HK-2 (cell line): ENCODE data around the gene SGK1.
A peak's percentile ranks its signal among the peaks of the same experiment; 100 is the strongest.
"Not testable (repeated sequence)": the region's sequence is repeated elsewhere in the genome, so short reads cannot be mapped to it uniquely, and the experiment has no call there.

Experiments used
- DNase-seq: peaks from one replicate; pipeline ENCODE4 v3.0.0-alpha.2; 2018; ENCODE audit not compliant: unreplicated experiment

Gene SGK1

DNA sequence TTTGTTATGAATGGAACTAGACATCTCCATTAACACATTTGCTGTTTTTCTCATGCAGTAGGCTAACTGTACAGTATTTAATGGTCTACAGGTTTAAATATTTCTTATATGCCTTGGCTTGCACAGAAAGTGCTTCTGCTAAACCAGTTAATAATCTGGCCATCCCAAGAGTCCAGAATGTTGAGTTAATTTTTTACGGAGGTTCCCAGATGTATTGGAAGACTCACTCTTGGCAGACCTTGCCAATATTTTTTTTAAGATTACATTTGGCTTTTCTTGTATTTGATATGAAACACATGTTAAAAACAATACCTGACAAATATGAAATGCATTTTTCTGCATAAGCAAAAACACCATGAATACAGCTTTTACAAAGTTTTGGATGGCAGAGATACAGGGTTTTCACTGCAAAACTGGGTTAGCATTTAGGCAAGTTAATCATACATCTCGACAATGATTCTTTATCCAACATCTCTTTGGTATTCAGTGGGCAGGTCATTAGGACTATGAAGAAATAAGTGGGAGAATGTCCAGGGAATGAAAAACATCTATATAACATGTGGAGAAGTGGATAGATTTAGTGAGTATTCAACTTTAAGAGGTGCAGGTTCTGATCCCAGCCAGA is 94.0 kb downstream of the SGK1 start:
- no peak for DNase-seq

DNA sequence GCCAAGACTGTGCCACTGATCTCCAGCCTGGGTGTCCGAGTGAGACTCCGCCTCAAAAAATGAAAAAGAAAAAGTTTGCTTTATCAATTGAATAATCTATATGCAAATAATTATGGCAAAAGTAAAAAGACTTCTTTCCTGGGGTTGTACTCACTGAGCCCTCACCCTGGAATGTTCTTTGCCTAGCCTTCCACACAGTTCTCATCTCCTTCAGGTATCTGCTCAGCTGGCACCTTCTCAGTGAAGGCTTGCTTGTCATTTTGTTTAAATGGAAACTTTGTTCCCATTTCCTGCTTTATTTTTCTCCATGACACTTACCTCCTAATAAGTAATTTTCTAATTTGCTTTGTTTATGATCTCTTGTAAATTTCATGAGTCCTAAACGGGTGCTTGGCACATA is 96.7 kb downstream of the SGK1 start:
- no peak for DNase-seq

DNA sequence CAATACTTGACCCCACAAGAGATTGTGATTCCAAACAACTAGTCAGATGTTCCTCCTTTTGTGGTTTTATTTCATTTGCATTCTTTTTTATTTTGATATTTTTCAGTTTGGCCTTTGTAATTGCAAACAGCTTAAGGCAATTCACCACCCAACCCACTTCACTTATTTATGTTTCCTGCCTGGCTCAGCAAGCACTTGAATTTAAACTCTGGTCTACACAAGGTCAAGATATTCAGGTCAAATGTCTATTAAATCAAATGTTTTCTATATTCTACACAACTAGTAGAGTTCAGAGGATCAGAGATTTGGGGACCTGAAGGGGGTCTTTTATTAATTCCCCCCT is 100.1 kb downstream of the SGK1 start:
- no peak for DNase-seq

DNA sequence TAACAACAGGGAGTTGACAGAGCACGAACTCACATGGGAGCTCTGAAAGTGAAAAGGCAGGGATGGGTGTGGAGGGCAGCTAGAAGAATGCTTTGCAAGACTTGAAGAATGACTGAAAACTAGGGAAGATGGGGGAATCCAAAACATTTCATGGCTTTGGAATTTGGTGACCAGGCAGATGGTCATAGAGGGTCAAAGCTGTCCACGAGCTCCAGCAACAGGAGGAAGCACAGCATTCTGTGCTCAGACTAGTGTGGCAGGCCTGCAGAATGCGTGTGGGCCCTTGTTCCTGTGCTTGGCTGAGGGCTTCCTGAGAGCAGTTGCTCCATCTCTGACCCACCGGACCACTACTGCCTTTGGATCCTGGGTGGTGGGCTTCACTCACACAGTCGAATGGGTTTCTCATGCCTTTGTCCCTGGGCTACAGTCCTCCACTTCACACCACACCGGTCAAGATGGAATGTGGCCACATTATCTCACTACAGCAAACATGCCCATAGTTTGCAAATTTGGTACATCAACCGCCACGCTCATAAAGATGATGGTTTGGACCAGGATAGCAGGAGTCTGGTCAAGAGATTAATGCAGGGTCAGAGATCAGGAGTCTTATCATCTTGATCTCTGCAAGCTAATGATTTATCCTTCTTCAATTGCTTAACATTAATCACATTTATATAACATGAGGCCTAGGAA is 100.7 kb downstream of the SGK1 start:
- peak; percentile 6 for DNase-seq

DNA sequence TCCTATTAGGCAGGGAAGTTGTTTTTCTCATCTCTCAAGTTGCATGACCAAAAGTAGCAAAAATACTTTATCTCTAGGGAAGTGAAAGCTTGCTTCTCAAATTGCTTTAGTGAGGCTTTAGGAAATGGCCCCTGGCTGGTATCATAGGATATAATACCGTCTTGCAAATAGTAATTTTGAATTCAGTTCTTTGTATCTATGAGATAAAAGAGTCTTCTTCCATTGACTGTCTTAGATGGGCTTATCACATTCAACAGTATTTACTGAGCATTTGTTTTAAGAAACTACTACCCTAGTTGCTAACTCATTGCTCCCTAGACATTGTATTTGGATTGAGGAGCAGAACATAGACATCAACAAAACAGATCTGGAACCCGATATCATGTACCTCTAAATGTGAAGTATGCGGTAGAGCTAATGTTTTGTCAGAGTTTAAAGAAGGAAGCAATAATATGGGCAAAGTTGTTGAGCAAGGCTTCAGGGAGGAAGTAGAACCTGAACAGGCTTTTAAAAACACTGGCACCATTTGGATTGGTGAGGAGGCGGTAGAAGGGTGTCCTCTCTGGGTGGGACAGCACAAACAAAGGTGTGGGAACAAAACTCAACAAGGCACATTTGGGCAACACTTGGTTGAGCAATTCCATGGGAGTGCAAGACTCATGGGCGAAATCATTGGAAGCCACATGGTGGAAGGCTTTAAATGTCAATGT is 101.5 kb downstream of the SGK1 start:
- DNase-seq: no peak

DNA sequence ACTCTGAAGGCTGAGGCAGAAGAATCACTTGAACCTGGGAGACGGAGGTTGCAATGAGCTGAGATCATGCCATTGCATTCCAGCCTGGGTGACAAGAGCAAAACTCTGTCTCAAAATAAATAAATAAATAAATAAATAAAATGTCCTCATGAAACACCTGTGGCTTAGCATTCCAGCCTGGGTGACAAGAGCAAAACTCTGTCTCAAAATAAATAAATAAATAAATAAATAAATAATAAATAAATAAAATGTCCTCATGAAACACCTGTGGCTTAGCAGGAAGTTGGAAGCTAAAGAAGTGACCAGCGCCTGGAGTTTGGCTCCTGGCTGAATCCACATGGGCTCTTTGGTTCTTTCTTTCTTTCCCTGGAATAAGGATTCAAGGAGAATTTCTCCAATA is 104.5 kb downstream of the SGK1 start:
- not testable (repeated sequence) for DNase-seq

DNA sequence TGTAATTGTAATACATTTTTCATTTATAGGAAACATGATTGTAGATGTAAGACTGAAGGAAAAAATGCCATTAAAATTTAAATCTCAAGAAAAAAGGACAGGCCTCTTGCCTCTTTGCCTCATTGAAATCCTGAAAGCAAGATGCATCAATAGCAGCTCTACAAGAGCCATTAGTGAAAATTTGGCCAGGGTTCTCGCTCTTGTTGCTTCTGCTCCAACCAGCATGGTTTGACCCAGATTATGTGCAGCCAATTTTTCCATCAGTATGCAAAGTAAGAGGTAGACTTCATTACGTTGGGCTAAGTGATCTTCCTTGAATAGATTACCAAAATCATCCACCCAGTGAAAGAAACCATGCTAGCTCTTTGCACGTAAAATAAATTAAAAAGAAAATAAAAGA is 106.6 kb downstream of the SGK1 start:
- DNase-seq: no peak

DNA sequence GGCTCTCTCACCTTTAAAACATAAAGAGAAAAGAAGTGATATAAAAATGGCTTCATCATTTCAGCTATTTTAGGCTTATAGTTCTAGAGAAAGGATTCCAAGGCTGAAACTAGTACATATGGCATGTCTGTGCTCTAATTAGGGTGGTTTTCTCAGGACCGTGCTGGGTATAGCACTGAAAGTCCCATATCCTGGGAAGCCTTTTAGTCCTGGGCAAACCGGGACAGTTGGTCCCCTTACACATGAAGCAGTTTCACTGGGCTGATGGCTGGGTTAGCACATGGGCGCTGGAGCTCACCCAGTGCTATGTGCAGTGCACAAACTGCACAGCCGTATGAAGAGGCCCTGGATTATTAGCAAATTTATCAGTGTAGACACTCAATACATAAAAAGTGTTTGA is 110.5 kb downstream of the SGK1 start:
- DNase-seq: no peak

DNA sequence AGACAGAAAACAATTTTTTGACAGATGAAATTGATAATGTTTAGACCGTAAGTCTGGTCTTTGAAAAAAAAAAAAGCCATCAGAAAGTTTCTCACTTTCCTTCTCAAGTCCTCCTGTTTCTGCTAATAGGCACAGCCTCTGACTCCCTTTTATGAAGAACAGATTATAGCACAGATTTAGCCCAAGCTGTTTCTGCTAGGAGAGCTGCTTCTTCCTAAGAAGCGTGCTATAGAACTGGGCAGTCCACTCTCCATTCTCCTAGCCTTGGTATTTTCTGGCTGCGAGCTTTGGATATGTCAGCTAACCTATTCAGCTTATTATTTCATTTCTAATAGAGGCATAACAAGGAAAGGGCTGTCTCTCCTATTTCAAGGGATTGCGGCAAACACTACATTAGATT is 112.5 kb downstream of the SGK1 start:
- DNase-seq: no peak

DNA sequence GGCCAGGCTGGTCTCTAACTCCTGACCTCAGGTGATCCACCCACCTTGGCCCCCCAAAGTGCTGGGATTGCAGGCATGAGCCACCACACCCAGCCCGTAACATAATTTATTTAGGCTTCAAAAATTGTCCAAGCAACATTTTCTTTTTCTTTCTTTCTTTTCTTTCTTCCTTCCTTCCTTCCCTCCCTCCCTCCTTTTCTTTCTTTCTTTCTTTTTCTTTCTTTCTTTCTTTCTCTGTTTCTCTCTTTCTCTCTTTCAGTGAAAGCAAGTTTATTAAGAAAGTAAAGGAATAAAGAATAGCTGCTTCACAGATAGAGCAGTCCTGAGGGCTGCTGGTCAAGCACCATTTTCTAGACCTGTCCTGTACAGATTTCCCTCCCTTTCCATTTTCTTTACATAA is 113.2 kb downstream of the SGK1 start:
- DNase-seq: not testable (repeated sequence)

DNA sequence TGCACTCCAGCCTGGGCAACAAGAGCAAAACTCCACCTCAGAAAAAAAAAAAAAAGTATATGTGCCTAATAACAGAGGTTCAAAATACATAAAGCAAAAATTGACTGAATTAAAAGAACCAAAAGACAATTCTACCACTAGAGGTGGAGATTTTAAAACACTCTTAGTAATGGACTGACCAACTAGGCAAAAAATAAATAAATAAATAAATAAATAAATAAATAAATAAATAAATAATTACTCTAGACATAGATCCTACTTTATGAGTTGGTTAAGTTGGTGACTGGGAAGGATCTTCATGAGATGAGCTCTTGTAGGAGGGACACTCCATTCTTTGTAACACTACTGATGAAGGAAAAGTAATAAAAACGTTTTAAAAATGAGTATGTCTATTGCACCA is 113.9 kb downstream of the SGK1 start:
- DNase-seq: no peak

DNA sequence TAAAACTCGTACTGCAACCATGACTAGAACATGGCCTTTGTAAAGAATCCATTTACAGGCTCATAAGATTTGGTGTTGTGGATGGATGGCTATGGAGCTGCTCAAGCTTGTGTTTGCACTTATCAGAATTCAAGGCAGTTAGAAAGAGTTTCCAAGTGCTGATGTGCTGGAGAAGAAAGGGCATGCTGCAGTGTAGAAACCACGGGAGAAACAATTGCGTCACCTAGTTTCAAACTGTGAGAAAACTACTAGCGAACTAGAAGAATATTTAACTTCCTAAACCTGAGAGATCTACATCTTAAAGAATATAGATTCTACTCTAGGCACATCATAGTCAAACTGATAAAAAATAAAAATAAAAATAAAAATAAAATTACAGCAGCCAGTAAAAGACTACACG is 116.2 kb downstream of the SGK1 start:
- DNase-seq: no peak

DNA sequence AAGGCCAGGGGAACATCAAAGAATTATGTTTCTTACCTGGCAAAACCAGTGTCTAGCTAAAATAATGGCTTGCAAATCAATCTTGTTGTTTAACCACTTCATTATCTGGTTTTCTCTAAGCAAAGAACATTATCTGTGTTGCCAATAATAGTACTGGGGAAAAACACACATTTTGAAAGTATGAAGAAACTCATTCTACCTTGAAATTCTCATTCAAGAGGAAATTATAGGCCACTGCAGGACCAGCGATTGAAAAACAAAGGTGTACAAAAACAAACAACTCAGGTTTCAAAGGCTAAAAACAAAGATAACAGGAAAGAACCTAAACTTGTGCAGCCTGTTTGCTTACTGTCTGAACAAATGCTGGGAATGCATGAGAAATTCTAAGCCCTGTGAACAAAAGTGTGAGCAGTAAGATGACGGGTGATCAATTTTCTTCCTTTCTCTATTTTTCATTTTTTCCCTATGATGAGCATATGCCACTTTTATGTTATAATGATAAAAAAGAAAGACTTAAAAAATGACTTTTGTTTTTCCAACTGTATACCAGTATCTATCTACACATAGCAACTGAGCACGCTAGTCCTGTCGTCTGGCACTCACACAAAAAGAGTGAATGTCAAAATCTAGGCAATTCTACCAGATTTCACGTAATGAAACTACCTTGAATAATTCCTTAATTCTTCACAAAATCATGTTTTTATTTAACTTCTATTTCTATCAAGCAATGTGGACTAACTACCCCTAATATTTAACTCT is 117.9 kb downstream of the SGK1 start:
- no peak for DNase-seq

DNA sequence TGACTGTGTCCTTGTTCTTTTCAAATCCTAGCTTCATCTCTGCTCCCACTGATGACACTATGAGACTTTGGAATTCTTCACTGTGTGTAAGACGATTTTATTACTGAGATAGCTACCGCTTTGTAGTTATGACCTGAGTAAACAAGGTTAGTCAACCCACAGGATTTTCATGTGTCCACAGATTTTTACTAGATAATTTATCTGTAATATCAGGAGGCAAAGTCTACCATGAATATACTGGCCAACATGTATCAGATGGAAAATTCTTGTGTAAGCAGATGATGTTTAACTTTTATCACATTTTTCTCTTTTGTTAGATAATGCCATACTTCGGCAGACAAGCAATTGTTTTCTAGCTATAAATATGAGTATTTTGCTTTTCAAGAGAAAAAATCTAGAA is 119.8 kb downstream of the SGK1 start:
- DNase-seq: no peak

DNA sequence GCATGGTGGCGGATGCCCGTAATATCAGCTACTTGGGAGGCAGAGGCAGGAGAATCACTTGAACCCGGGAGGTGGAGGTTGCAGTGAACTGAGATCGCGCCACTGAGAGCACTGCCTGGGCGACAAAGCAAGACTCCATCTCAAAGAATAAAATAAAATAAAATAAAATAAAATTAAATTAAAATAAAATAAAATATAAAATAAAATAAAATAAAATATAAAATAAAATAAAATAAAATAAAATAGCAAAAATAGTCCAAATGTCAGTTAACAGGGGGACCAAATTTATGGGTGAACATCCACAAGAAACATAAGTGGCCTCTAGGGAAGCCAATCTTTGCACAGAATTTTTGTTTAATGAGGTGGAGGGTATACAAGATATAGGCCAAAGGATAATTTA is 120.2 kb downstream of the SGK1 start:
- not testable (repeated sequence) for DNase-seq

DNA sequence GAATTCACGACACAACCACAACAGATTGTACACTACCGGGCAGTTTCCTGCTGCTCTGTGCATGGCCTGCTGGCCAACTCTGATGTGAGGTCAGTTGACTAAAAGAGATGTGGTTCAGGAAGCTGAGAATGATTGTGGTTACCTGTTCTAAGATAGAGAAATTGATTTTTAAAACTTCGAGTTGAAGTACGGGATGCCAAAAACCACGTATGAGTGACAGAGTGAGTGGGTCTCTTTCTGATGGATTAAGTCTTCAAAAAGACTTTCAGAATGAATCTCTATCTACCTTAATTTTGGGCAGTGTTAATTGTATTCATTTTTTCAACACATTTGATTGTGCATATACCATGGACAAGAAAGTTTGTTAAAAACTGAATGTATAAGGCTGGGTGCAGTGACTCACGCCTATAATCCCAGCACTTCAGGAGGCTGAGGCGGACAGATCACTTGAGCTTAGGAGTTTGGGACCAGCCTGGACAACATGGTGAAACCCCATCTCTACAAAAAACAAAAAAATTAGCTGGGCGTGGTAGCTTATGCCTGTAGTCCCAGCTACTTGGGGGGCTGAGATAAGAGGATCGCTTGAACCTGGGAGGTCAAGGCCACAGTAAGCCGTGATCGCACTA is 121.2 kb downstream of the SGK1 start:
- no peak for DNase-seq

DNA sequence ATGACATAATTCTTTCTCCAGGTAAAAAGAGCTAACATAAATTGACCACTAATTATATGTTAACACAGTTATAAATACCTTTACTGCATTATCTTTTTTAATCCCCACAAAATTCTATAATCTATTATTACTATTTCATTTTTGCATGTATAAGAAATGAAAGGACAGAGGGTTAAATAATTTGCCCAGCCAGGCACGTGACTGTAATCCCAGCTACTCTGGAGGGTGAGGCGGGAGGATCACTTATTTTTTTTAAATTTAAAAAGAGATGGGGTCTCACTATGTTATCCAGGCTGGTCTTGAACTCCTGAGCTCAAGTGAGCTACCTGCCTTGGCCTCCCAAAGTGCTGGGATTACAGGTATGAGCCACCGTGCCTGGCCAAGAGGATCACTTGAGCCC is 121.9 kb downstream of the SGK1 start:
- DNase-seq: no peak

DNA sequence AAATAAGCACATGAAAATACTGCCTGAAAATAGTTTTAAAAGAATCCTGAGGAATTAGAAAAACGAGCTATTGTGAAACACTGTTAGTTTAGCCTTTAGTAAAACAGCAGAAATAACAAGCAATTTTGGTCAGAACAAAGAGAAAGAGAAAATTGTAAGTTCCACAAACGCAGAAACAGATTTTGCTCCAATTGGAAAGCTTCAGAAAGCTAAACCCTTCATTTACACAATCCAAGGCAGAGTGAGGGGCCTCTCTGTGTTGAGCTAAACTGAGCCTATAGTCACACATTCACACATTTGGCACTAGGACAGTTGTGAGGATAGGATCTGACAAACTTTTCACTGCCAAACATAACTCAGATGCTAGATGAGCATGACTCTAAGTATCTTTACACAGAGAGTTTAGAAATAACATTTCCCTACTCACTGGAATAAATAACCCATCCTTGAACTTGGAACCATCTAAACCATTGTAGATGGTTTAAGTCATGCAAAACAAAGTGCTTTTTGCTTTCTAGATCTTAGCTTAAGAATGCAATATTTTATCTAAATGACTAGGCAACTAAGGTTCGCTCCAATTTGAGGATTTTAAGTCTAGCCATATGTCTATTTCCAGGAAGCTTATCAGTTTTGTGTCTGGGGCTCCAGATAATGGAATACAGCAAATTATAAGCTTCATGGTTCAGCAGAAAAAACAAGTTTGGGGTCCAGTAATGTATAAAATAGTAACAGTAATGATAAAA is 122.6 kb downstream of the SGK1 start:
- DNase-seq: no peak

DNA sequence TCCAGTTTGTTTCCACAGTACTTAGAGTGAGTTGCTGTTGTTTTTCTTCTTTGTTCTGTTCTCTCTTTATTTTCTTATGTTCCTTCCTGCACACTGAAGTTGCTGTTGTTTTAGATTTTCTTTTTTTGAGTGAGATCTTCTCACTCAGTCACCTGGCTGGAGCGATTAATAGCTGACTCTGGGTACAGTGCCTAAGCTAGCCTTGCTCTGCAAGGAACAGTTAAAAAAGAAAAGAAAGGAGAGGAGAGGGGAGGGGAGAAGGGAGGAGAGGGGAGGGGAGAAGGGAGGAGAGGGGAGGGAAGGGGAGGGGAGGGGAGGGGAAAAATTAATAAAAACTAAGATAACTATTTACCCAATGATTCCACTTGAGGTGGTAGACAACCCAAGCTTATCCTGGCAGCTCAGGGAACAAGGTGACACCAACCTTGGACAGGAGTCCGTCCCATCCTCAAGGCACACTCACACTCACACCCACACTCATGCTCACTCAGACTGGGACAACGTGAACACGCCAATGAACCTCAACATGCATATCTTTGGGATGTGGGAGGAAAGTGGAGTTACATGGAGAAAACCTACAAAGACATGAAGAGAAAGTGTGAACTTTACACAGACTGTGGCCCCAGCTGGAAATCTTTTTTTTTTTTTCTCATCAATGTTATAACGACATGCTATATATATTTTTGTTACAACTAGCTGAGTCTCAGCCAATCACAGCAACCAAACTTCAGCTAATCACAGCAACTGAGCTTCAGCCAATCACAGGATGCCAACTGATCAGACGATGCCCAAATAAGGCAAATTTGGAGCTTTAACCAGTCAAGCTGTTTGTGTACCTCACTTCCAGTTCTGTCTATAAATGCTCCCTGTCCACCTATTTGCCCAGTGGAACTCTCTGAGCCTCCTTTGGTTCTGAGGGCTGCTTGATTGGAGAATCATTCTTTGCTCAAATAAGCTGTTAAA is 124.1 kb downstream of the SGK1 start:
- DNase-seq: no peak

DNA sequence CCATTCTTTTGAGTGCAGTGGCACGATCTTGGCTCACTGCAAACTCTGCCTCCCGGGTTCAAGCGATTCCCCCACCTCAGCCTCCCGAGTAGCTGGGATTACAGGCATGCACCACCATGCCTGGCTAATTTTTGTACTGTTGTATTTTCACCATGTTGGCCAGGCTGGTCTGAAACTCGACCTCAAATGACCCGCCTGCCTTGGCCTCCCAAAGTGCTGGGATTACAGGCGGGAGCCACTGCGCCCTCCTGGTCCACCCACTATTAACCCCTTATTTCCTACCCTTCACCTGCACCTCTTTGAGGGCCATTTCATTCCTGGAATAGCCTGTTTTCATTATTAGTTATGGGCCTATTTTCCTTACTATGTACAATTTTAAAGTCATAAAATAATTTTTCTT is 125.3 kb downstream of the SGK1 start:
- DNase-seq: not testable (repeated sequence)
